HG03066 (cell line): Measurements from ENCODE around the gene TADA2B.

Experiments used
- ATAC-seq: cut with Tn5 transposase; IDR thresholded peaks from one replicate; pipeline ENCODE4 v1.9.1; 2021; ENCODE audit warnings: low read depth; ENCODE audit not compliant: unreplicated experiment

The TADA2B gene

DNA sequence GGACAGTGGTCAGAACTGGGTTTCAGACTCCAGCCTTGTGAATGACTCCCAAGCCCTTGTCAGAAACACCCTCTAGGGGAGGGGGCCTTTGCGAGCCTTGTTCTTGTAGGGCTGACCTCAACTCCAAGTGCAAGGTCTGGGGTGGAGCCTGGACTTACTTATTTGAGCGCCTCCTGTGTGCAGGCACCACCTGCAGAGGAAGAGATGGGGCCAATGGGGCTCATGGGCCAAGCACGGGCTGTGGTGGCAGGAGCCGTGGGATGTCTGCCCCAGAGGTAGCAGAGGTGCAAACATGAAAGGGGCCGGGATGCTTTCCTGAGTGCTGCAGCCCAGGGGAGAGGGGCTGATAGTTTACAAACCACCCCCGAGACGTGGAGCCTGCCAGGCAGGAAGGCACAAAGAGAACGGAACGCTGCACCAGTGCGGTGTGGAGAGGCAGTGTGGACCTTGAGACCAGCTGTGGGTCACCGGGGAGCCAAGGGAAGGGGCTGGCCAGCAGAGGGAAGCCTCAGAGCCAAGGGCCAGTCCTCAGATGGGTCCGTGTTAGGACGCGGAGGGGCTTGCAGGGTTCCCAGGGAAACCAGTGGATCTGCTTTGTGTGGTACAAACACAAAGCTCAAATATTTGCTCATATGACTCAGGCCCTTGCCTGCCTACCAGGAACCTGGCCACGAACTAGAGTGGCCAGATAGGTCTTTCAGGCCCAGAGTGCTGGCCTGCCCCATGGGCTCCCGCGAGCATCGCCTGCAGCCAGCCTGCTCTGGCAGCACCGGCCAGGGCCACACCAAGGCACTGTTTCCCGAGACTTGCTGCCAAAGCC, 8.7 kb upstream of the TADA2B start:
- no peak for ATAC-seq

- no peak for ATAC-seq
These were observed 5.7 kb upstream of the TADA2B start for GRCh38 chr4:7037425-7037824.

DNA sequence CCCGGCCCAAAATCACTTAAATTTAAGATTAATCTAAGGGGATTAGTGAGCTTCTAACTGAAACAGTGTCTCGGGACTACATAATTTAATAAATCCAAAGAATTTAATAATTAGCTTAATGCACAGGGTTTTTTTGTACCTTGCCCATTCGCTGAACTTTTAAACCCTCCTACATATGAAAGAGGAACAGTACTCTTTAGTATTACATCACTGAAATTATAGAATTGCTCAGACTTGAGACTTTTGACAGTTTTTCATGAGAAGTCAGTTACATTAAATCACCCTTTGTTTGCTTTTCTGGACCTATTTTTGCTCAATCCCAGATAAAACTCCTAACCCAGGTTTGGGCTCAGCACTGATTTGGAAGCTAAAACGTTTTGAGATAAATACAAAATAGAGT, 2.4 kb upstream of the TADA2B start:
- no peak for ATAC-seq

- ATAC-seq, result no peak
These were observed 1.9 kb upstream of the TADA2B start for GRCh38 chr4:7041246-7041645.

GRCh38 chr4:7041801-7042502, 1.2 kb upstream of the TADA2B start:
- no peak for ATAC-seq

- peak; percentile 71 for ATAC-seq
These were observed 479 bp upstream of the TADA2B start for GRCh38 chr4:7042503-7043283.

DNA sequence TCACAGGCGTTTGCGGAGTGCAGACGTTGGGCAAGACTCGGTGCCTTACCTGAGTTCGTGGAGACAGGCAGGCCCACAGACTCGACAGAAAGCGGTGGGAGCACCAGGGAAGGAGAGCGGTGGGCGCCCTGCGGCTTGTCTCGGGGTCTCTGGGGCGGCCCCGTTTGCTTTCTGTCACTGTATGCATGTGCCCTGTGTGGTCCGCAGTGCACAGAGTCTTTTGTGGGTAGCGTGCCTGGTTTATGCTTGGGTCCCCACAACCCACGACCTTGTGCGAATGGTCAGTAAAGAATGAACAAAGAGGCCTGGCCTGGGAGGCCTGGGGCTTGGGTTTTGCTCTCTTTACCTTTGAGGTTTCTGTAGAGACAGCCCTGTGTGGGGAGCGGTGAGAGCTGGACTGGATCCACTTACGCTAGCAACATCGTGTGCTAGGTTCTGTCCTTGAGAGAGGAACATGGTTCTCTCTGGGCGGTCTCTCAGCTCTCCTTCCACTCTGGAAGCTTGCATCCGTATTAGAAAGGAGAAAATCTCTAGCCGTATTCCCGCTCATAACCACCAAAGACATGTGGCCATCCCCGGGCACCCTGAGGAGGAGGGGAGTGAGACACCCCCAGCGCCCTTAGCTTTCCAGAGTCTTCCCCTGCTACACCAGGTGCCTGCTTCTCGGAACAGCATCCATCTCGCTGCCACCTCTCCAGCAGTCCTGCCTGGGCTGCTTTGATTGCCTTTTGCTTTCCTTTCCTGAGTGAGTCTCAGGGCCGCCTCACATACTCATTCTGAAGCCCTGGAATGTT, 1.2 kb downstream of the TADA2B start:
- no peak for ATAC-seq

DNA sequence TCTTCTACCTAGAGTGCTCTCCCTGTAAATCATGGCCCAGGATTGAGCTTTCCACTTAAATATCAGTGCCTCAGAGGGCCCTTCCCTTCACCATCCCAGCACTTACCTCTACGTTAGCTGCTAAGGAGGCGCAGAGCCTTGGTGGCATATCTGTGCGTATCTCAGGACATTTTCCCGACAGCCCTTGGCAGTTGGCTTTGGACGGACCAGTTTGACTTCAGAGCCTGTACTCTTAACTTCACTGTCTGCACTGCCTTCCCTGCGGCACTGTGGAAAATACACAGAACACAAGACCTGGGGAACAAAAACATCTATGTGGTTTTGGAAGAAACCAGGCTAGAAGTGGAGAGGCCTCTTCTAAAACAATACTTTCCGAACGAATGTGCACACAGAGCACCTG, 2.4 kb downstream of the TADA2B start:
- ATAC-seq, result no peak

DNA sequence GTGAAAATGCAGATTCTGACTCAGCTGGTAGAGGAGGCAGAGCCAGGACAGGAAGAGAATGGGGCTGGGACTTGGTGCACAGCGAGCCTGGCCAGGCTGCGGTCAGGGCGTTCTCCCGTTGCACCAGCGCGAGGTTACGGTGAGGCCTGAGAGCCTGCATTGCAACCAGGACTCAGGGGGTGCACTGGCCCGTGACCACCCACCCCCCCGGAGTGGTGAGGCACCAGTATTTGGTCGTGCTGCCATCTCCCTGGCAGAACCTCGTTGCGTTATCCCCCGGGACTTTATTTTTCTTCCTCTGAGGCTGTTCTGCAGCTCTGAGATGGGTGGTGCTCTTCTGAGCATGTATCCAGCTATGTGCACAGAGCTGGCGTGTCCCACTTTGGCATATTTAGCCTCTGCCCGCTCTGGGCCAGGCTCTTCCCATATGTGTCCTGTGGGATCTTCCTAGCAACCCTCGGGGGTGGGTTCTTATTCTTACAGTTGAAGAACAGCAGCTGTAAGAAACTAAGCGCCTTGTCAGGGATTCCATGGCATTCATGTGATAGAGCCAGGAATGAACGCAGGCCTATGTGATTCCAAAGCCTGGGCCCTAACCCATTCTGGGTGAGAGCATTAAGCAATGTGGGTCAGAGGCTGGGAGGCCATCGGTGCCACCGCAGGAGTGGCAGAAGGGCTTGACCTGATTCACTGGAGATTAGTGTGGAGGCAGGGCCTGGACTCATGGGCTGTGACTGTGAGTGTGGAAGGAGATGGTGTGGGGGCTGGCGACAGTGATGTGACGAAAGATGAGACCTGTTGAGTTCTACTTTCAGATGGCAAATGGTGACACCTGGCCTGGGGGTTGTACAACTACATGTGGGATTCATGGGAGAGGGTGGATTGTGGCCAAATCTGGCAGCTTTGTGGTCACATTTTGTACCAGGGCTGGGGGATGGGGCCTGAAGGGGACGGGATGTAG, 3.1 kb downstream of the TADA2B start:
- ATAC-seq, result no peak

- no peak for ATAC-seq
These were observed 3.8 kb downstream of the TADA2B start for GRCh38 chr4:7046971-7047370.

- no peak for ATAC-seq
These were observed 5.5 kb downstream of the TADA2B start for GRCh38 chr4:7048642-7049041.

GRCh38 chr4:7049295-7049694, 6.1 kb downstream of the TADA2B start:
- no peak for ATAC-seq

DNA sequence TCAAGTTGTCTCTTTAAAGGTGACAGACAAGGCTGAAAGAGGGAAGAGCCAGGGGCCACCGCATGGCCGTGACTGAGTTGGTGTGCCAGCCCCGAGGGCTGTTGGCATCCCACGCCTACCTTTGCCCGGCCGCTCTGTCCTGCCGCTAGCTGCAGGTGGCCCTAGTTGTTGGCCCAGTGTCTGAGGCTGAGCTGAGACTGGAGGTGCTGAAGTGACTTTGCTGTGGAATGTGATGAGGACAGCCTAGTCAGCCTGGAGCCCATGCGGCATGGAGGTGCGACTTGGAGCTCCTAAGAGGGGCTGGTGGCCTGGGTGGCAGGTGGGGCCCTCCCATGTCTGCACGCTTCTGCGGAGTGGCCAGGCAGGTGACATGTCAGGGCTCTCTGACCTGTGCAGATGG, 6.6 kb downstream of the TADA2B start:
- no peak for ATAC-seq

GRCh38 chr4:7050481-7051143, 7.4 kb downstream of the TADA2B start:
- no peak for ATAC-seq

- no peak for ATAC-seq
These were observed 7.9 kb downstream of the TADA2B start for GRCh38 chr4:7051144-7051495.

DNA sequence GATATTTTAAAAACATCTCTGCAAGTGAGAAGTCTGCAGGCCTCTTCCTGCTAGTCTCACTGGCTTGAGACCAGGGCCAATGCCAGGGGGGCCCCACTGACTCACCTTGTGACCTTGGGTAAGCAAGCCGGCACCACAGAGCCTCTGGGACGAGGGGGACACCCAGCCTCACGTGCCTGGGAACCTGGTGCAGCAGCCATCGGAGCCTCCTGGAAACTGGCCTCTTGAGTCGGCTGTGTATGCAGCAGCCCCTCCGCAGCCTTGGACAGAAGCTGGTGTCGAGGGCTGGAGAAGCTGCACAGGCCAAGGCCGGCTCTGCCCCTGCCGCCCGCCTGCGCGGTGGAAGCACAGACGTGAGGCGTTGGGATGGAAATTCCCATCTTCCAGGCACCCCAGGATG, 8.7 kb downstream of the TADA2B start:
- ATAC-seq, result no peak

DNA sequence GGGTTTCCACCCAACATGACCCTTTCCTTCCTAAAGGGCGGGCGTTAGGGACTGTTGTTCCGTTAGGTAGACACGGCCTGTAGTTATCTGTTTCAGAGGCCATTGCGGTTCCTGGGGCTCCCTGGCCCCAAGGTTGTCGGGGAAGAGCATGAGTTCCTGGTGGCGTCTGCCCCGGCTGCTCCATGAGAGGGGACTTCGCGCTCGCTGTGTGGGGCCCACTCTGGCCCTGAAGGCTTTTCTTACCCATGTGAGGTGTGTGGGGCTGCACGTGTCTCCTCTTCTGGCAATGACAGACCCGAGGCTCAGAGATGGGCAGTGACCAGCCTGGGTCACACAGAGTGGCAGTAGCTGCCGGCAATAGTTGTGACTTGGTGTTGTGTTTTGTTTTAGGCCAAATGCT, 9.1 kb downstream of the TADA2B start:
- no peak for ATAC-seq

- no peak for ATAC-seq
These were observed 9.9 kb downstream of the TADA2B start for GRCh38 chr4:7052923-7053715.
